HG03097 (cell line): ENCODE measurements around the gene RARB.

Experiments
- ATAC-seq: cut with Tn5 transposase; IDR thresholded peaks from one replicate; pipeline ENCODE4 v1.9.1; 2021; ENCODE audit not compliant: unreplicated experiment, low FRiP score

Gene RARB

GRCh38 chr3:25572336-25572735 is 144.3 kb downstream of the RARB start:
- no peak for ATAC-seq

GRCh38 chr3:25572919-25573385 is 144.9 kb downstream of the RARB start:
- ATAC-seq: no peak

GRCh38 chr3:25573386-25574171 is 145.5 kb downstream of the RARB start:
- ATAC-seq: no peak

GRCh38 chr3:25574172-25574765 is 146.2 kb downstream of the RARB start:
- no peak for ATAC-seq

GRCh38 chr3:25575001-25575400 is 146.9 kb downstream of the RARB start:
- no peak for ATAC-seq

- ATAC-seq: no peak
Measured at GRCh38 chr3:25576146-25576545, 148.1 kb downstream of the RARB start.

GRCh38 chr3:25576831-25577454 is 148.9 kb downstream of the RARB start:
- no peak for ATAC-seq

- no peak for ATAC-seq
Measured at GRCh38 chr3:25578059-25578458, 150.0 kb downstream of the RARB start.

- no peak for ATAC-seq
Measured at GRCh38 chr3:25580534-25580933, 152.5 kb downstream of the RARB start.

- ATAC-seq: no peak
Measured at GRCh38 chr3:25581335-25581734, 153.3 kb downstream of the RARB start.

- no peak for ATAC-seq
Measured at GRCh38 chr3:25581823-25582222, 153.8 kb downstream of the RARB start.

GRCh38 chr3:25582242-25582641 is 154.2 kb downstream of the RARB start:
- no peak for ATAC-seq

- ATAC-seq: no peak
Measured at GRCh38 chr3:25583343-25583742, 155.3 kb downstream of the RARB start.

- no peak for ATAC-seq
Measured at GRCh38 chr3:25584011-25584789, 156.1 kb downstream of the RARB start.

GRCh38 chr3:25585361-25586166 is 157.5 kb downstream of the RARB start:
- no peak for ATAC-seq

- ATAC-seq: no peak
Measured at GRCh38 chr3:25586167-25586505, 158.1 kb downstream of the RARB start.

- no peak for ATAC-seq
Measured at GRCh38 chr3:25586553-25586952, 158.5 kb downstream of the RARB start.

- ATAC-seq: no peak
Measured at GRCh38 chr3:25587094-25587493, 159.0 kb downstream of the RARB start.

- ATAC-seq: no peak
Measured at GRCh38 chr3:25587526-25587925, 159.5 kb downstream of the RARB start.

GRCh38 chr3:25587975-25588374 is 159.9 kb downstream of the RARB start:
- ATAC-seq: no peak
